ENCODE data around the gene ADAMTS1. TPM values are rescaled to one million over a fixed set of nuclear protein-coding genes. Genes with fewer than 3 reads are reported as not detected.

The ADAMTS1 gene
- polyA plus RNA-seq, 3 donors: 90.6 to 124 (median 110) TPM

DNA sequence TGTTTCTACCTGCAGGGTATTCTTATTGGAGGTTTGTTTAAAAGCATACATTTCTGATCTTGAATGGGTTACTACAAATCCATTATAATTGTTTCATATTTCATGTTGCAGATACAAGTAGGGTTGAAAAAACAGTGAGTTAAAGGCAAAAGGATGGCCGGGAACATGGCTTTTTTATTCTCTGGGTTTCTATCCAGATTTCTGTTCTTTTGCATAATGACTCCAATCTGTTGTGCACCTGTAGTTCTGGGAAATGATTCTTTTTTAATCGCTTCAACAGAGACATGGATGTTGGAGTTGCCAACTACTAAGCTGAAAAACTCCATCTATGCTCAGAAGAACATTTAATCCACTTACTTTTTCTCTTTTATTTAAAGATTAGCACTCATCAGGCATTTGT lies 2.7 kb upstream of the ADAMTS1 start:
- no peak for DNase-seq

DNA sequence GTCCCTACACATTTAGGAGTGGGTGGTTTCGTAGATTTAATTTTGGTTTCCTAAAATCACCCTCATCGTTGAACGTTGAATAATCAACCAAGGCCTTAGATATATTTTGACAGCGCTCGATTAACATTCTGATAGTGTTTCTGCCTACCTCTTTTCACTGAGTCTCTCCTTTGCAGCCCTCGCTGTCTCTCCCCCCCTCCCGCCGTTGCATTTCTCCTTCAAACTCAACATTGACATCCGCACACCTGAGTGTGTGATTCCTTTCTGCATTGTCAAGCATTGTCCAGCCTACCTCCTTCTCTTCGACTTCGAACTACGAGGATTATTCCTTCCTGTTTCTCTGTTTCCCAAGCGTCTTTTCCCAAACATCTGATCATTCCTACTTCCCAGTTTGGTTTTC lies 1.8 kb upstream of the ADAMTS1 start:
- DNase-seq: peak; percentile 12

DNA sequence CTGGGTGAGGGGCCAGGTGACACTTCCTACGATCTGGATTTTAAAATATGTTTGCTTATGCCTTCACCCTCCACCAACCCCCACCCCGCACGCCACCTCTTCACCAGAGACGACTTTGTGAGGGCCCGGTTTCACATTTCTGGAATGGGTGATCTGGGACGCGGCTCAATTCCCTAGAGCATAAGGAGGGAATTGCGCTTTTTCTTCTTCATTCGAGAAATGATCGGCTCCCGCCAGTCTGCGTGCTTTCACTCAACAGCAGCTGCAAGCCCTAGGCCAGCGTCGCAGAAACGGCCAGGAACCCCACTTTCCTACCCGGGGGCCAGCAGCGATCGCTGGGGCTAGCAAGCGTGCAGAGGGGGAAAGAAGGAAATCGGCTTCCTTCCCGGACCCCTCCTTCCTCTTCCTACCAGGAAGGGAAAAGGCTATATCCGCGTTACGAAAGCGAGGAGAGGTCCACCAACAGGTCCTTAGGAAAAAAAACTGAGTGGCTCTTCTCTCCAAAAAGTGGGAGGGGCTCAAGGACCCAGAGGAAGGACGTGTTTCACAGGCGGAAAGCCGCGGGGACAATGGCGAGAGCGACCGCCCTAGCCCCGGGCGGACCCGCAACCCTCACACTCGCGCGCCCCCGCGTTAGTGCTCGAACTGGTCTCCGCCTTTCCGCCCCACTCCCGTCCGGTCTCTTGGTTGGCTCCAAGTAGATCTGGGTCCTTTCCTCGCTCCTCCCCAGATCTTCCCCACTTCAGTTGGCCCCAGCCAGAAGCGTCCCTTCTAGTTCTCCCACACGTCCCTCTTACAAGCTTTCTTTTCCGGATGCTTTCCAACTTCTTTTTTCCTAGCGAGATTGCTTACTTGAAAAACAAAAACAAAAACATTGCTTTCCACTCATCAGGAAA lies 1.1 kb upstream of the ADAMTS1 start:
- DNase-seq: peak; percentile 88

DNA sequence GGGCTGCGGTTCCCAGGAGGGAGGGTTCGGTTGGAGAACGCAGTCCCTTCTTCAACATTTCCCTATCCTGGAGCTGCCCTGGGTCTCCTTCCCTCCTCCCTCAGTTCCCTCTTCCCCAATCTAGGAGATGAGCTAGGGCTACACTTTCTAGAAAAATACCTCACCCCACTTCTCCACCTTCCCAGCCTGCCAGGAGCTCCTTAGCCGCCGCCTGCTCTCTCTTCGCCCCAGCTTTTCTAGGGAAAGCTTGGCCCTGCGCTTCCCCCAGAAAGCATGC lies 488 bp upstream of the ADAMTS1 start:
- DNase-seq: no peak

DNA sequence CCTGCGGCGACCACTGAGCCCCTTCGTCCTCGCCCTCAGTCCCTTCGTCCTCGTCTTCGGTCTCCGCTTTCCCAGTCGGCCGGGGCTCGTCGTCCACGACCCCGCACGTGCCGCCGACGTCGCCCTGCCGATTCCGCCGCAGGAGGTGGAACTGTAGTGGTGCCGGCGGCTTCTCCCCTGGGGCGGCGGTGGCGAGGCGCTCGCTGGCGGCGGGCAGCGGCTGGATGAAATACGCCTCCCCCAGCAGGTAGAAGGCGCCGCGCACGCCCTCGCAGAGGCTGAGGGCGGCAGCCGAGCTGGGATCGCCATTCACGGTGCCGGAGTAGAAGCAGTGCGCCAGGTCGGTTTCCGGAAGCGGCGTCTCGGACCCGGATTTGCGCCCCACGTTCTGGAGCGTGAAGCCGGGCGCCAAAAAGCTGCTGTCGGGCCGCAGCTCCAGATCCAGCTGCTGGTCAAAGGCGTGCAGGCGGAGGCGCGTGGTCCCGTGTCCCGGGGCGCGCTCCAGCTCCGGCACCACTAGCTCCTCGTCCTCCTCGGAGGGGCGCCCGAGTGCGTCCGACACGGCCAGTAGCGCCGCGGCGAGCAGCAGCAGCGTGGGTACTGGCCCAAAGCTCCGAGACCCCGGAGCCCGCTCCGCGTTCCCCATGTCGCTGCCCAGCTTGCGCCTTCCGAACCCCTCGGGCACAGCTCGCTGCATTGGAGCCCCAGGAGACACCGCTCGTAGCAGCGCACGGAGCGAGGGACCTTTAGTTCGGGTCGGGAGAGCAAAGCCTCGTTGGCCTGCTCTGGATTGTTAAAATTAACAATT lies 747 bp downstream of the ADAMTS1 start:
- peak; percentile 50 for DNase-seq

DNA sequence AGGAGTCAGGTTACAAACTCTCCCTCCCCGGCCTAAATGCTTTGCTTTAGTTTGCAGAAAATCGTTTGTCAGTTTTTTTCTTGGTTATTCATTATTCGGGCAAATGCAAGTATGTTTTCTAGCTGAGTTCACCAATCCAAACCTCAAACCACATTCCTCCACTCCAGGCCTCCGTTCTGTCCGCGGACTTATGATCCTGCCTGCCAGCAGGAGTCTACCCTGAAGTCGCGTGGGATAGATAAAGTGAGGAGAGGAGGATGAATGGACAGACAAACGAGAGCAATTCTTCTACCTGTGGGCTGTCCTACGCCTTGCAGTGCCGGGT lies 1.3 kb downstream of the ADAMTS1 start:
- peak; percentile 46 for DNase-seq

DNA sequence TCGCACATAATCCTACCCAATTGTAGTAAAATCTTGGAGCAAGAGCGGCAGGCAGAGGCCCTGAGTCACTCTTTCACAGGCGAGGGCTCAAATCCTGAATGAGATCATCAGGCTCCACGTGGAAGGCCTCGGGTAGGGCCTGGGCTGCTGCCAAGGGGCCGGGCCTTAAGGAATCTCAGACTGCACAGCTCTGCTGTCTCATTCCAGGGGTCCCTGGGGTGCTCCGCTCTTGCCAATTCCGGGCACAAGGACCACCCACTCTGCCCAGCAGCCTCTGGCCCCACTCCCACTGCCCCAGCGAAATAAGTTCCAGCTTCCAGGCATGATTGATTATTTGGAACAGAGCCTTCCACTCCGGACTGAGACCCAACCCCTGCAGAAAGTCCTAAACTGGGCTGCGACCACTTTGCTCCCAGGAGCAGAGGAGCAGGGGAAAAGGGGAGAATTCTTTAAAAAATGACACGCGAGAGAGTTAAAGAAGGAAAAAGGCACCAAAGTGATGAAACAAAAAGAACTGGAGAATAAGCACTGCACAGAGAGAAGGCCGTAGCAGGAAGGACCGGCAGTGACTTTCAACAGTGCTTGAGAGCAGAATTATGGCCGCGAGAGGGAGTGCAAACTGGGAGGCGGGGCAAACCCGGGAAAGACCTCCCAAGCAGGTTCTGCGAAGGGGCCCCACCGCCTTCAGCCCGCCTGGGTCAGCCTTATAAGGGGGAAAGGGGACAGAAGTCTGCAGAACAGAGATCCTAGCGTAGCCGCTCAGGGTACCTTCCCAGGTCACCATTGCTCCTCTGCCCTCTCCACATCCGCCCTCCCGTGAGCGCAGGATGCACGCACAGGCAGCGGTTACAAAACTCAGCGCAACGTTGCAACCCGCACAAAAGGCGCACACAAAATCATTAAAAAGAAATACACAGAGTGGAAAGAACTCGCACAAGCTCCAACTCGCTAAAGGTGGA lies 2.0 kb downstream of the ADAMTS1 start:
- peak; percentile 88 for DNase-seq

DNA sequence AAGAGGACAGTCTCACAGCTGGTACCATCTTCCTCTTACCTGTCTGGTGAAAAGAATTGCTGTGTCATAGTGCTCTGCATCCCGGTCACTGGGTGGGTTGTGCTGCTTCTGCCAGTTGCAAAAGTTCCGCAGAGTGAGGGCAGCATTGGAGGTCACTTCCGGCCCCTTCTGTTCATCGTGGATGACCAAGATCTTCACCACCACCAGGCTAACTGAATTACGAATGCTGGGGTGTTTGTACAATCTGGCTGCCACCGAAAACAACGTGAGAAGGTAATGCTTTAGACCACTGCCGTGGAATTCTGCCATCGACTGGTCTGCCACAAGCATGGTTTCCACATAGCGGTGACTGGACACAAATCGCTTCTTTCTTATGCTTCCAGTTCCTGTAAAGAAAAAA lies 2.9 kb downstream of the ADAMTS1 start:
- no peak for DNase-seq

DNA sequence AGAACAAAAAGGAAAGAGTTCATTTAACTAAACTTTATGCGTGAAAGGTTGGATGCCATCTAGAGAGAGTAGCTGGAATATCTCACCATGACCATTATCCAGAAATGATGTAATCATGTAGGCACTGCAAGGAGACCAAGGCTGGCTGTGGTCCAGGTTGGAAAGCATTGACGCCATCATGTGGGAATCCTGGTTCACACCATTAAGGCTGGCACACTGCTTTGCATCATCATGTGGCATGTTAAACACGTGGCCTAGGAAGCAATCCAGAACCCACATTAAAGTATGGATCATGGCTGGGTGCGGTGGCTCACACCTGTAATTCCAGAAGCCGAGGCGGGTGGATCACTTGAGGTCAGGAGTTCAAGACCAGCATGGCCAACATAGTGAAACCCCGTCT lies 4.3 kb downstream of the ADAMTS1 start:
- no peak for DNase-seq

DNA sequence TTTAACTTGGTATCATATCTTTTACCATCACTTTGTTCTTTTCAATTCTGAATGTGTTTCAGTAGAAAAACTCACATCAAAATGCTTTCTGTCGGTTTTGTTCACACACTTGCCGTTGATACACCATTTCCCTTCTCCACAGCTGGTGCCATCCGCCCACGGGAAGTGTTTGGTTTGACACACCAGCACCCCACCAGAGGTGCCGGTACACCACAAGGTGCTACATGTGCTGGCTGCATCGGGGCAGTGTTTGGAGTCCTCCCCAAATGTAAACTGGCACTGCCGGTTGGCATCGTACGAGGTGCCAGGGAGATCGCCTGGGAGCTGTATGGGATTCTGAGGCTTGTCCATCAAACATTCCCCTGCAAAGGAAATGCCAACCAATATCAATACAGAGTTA lies 5.0 kb downstream of the ADAMTS1 start:
- no peak for DNase-seq

DNA sequence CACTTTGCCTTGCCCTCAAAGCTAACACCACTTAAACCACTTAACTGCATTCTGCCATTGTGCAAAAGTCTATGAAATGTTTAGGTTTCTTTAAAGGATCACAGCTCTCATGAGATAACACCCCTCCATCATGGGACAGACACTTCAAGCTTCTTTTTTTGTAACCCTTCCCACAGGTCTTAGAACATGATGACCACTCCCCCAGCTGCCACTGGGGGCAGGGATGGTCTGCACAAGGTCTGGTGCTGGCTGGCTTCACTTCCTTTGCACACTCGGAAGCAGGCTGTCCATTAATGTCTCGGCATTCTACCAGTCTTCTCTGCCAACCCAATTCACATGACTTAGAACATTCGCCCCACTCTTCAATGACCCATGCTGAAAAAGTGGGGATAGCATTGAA lies 7.7 kb downstream of the ADAMTS1 start:
- no peak for DNase-seq

DNA sequence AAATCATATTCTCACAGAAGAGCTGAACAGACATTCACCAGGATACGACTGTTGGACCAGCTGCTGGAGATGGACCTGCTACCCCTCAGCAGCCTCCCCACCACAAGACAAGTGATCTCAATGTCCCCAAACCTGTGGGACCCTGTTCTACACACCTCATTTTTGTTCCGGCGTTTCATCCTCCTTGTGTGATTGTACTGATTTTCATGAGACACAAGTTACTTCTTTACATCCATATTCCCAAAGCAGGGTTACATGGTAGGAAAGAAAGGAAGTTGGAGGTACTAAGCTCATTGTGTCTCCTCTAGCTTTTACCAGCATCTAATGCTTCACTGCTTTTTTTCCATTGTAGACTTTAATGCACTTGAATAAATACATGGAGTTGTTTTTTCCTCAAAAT lies 8.7 kb downstream of the ADAMTS1 start:
- no peak for DNase-seq

DNA sequence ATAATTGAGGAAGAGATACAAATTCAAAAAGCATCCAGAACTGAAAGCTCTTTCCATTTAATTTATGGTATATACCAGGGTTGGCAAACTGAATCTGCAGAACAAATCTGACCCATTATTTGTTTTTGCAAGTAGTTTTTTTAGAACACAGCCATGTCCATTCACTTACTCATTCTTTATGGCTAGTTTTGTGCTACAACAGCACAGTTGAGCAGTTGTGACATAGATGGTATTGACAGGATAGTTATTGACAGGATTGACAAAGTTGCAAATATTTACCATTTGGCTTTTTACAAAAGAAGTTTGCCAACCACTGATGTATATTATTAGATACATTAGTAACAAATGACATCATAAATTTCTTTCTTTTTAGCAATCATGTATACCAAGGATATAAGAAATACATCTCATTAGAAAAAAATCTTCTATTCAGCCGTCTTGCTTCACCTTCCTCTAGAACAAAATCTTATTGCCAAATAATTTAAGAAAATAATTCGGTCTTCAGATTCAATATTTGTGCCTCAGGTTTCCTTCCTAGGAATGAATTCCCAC lies 9.4 kb downstream of the ADAMTS1 start:
- no peak for DNase-seq

DNA sequence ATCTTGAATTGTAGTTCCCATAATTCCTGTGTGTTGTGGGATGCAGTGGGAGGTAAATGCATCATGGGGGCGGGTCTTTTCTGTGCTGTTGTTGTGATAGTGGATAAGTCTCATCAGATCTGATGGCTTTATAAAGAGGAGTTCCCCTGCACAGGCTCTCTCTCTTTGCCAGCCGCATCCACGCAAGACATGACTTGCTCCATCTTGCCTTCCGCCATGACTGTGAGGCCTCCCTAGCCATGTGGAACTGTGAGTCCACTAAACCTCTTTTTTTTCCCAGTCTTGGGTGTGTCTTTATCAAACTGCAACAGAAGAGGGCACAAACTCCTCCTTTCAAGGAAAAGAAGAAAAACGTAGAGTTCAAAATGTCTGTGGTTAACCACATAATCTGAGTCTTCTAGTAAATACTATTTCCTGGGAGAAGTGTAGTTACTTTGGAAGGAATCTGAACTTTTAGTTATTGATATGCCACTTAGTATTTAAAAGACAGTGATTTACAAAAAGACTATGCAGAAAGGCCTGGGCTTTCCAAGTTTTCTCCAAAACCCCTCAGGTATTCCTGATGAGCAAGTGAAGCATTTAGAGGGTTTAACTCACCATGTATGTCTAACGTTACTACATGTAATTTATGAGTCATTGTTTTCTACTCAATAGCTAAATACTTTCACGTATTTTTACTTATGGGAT lies 10.0 kb downstream of the ADAMTS1 start:
- no peak for DNase-seq

DNA sequence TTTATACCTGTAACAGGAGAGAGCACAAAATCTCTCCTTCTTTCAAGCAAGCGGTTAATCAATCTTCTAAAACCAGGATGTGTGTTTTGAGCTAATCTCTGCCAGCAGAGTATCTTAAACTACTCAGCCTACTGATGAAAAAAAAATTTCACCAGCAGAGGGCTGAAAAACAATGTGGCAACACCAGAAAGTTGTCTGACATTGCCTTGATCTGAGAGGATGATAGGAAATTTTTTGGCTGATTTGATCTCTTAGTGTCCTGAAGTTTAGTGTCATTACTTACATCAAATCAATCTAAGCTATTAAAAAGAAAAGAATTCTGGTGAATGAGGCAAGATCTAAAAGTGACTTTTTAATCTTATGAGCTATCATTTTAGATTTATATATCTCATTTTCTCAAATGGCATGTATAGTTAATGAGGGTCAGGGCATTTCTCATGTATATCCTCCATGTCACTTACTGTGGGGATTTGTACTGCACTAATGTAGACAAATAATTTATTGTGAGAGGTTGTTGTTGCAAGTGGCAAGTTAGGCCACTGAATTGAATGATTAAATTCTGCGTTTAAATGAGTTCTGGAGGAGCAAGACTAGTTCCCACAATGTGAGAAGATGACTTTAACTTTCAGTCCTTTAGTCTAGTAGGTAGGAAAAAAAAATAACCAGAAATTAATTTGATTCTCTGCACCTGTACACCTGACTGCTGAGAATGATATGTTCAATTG lies 10.9 kb downstream of the ADAMTS1 start:
- no peak for DNase-seq

DNA sequence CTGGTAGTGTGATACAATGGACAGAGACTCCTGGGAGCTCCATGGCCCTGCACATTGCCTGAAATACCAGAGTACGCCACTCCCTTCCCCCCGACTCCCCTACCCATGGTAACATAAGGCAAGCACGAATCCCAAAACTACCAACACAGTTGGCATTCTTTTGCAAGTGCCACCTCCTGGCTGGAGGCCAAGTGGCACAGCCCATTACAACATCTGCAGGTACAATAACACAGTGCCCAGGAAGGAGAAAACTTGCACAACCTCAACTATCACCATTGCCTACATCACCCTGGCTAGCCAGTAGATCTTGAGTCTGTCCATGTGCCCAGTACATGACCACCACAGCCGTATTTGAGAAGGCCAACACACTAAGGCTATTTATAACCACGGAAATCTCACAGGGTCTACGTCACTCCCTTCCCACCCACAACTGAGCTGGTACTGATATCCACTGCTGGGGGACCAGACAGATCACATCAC lies 11.7 kb downstream of the ADAMTS1 start:
- no peak for DNase-seq

DNA sequence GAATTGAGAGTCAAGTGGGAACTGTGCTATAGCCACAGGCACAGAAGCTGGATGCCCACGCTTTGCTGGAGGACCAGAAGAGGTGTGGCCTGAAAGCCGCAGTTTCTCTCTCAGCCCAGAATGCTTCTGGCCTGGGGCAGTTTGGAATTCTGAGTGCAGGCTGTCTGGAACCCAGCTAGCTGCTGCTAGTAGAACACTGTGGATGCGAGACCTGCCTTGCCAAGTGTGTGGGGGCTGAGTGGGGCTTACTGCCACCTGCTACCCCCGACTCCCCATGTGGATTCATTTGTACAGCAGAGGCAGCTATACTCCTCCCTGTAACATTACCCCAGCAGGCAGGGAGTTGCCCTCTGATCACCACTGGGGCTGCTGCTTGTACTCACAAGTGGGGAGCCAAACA lies 12.2 kb downstream of the ADAMTS1 start:
- DNase-seq: no peak

DNA sequence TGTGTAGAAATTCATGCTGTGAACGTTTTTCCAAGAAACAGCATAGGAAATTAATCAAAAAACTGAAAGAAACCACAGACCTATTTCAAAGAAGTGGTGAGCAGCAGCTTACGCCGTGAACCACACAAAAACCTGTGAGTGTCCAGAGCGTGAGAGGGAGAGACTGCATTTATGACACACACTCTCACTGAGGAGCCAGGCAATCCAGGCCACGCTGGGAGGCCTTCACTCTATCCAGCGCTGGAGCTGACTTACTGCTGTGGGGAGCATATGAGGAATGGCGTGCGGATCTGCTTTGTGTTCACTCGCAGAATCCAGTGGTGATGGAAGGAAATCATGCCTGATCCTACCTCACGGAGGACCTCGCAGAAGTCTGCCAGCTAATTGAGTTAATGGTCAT lies 12.7 kb downstream of the ADAMTS1 start:
- DNase-seq: no peak

DNA sequence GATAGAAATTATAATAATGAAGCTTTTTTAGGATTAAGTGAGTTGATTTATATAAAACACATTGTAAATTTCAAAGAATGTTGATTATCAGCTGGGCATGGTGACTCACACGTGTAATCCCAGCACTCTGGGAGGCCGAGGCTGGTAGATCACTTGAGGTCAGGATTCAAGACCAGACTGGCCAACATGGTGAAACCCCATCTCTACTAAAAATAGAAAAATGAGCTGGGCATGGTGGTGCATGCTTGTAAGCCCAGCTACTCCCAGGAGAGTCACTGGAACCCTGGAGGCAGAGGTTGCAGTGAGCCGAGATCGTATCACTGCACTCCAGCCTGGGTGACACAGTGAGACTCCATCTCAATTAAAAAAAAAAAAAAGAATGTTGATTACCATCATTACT lies 18.4 kb downstream of the ADAMTS1 start:
- no peak for DNase-seq

DNA sequence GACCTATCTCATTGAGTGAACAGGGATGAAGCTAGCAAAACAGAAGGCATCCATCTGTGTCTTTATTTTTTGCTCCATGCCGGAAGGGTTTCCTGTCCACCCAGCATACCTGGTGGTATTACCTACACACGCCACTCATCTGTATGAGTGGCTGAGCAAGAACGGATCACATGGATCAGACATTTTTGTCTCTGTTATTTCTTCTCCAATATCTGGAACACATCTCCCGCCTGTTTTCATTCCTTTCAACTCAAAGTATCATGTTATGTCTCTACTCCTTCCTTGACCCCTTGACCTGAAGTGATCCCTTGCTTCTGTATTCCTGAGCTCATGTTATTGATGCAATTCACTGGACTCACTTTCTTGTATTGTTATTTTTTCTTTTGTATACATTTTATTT lies 24.7 kb downstream of the ADAMTS1 start:
- no peak for DNase-seq
